ENCODE results near the gene MSX1.

DNA sequence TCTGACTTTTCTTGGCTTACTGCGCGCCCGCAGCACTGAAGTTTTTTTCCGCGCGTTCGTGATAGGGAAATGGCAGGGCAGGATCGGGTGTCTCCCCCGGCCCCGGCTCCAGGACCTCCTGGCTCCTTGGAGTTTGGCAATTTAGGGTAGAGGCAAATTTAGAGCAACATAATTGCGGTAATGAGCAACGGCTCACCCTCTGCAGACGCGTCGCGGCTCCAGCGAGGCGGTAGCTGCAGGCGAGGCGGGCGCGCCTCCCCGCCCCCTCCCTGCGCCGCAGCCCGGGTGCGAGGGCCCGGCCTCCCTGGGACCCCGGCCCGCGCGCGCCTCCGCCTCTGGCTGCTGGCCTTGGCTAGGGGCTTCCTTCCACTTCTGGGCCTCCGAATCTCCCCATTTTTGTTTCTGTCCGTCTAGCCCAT lies 6.2 kb downstream of the MSX1 start:
- TF ChIP-seq, protein P1, sequence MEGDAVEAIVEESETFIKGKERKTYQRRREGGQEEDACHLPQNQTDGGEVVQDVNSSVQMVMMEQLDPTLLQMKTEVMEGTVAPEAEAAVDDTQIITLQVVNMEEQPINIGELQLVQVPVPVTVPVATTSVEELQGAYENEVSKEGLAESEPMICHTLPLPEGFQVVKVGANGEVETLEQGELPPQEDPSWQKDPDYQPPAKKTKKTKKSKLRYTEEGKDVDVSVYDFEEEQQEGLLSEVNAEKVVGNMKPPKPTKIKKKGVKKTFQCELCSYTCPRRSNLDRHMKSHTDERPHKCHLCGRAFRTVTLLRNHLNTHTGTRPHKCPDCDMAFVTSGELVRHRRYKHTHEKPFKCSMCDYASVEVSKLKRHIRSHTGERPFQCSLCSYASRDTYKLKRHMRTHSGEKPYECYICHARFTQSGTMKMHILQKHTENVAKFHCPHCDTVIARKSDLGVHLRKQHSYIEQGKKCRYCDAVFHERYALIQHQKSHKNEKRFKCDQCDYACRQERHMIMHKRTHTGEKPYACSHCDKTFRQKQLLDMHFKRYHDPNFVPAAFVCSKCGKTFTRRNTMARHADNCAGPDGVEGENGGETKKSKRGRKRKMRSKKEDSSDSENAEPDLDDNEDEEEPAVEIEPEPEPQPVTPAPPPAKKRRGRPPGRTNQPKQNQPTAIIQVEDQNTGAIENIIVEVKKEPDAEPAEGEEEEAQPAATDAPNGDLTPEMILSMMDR (conservative IDR thresholded peaks at IDR 0.05; ENCODE audit: low read depth, low read length): no peak
- TF ChIP-seq EZH2 (IDR thresholded peaks at IDR 0.05; ENCODE audit: borderline replicate concordance, low read depth, low read length, poor library complexity, severe bottlenecking): no peak
